HL-60 (cell line): Measurements from ENCODE around the gene MAP3K6.
"Not testable (repeated sequence)": the region's sequence is repeated elsewhere in the genome, so short reads cannot be mapped to it uniquely, and the experiment has no call there.

Experiments
- CTCF ChIP-seq: IDR thresholded peaks from one replicate; pipeline ENCODE4 v1.5.1; 2011; ENCODE audit warnings: low read length, control low read depth, inconsistent platforms; ENCODE audit not compliant: insufficient read depth
- POLR2AphosphoS5 ChIP-seq: IDR thresholded peaks from 2 replicates; pipeline ENCODE4 v1.6.1; 2012; ENCODE audit warnings: low read depth

DNA sequence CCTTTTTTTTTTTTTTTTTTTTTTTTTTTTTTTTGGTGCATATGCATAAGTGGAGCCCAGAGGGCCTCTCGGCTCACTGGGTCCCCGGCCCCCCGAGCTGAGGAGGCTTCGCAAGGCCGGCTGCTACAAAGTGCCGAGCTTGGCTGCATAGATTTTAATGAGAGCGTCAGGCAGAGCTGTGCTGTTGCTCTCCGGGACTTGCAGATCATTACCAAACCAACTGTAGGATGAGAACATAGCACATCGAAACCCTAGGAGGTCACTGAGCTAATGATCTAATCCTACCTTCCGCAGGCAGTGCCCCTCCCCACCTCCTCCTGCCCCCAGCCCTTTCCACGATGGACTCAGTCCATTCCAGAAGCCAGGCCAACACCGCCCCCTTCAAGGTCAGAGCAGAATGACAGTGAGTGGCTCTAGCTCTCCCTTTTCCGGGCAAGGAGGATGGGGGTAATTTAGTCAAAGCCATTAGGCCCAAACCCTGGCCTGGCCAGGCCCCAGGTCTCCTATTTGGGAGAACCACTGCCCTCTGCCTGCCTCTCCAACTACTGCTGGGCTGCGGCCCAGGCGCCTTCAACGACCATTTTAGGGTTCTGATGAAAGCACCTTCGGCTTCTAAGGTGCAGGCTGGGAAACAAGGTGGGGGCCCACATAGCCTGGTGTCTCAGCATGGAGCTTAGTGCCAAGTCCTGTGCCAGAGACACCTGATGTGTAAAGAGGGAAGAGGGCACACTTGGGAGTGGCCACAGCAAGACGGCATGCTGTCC, 39.0 kb upstream of the MAP3K6 start:
- not testable (repeated sequence) for TF ChIP-seq CTCF, POLR2AphosphoS5
